ENCODE measurements around the gene KANSL2. TPM values are rescaled to one million over a fixed set of nuclear protein-coding genes. Genes with fewer than 3 reads are reported as not detected.

Gene KANSL2
- total and polyA plus RNA-seq, 2 of the 4 experiments (the other 2 are of a cell fraction), result 25.2 to 47.5 TPM

GRCh38 chr12:48691826-48692487 is 9.9 kb upstream of the KANSL2 start:
- H4K8ac ChIP-seq (ENCODE audit: low read depth in 2 of 2, low read length in 2 of 2), result no peak overlapping the region
- 0 out of 2 replicates have a peak, but pooled peaks cover 2% of the 10 kb centered on the region for H3K4me1 ChIP-seq (ENCODE audit: control insufficient read depth, insufficient read depth, low read length)
- DNase-seq (no peak), ATAC-seq (ENCODE audit: low read depth) (no peak)
- no peaks in the 10 kb centered on the region for H3K9me3 ChIP-seq (ENCODE audit: control insufficient read depth, insufficient read depth, low read length)
- no peak overlapping the region for H2AFZ ChIP-seq (replicated peaks; ENCODE audit: low read length, poor library complexity)
- CTCF ChIA-PET, result interaction anchor here (1.1 kb wide), 1 partner anchor 9 kb away, joined by 3 read pairs; no protein-coding TSS in a partner anchor
- no peak overlapping the region for H3K56ac ChIP-seq (ENCODE audit: extremely low read depth, insufficient read depth, low read length)
- no peak overlapping the region for H3K9ac ChIP-seq (ENCODE audit: low read depth, low read length)
- H4K91ac ChIP-seq (ENCODE audit: insufficient read depth, low read depth, low read length), result no peak overlapping the region
- no peak overlapping the region for H2BK120ac ChIP-seq (ENCODE audit: low read depth, low read length)
- BruUV-seq (replicated peaks), result TSS peak; percentile 5
- no peak overlapping the region for H2BK20ac ChIP-seq (ENCODE audit: low read depth, low read length)
- H3K18ac ChIP-seq (ENCODE audit: low read depth, low read length), result no peak overlapping the region
- intact Hi-C loops (cut with micrococcal nuclease), result no loop called here
- no peak overlapping the region; the same call in 1 of the 2 replicates for H3K4me2 ChIP-seq (ENCODE audit: low read depth, low read length)
- no peak overlapping the region for H2BK15ac ChIP-seq (ENCODE audit: low read depth, low read length)
- dilution Hi-C loops (cut with HindIII; ENCODE audit: low sequenced_read_pairs, unreplicated experiment), result no loop called here
- peaks cover 28 to 42% of the 10 kb centered on the region in 2 experiments for H3K79me1 ChIP-seq (ENCODE audit: low read depth in 1 of 2, low read length in 2 of 2)
- no peak overlapping the region for H3K4ac ChIP-seq (ENCODE audit: low read depth, low read length)
- H3K27me3 ChIP-seq (ENCODE audit: control insufficient read depth, insufficient read depth, low read length), result no peaks in the 10 kb centered on the region
- in situ Hi-C loops (cut with MboI; ENCODE audit: low sequenced_read_pairs), result no loop called here
- TF ChIP-seq ELK1 (IDR thresholded peaks at IDR 0.05; ENCODE audit: borderline replicate concordance, low read depth, low read length) (no peak), CHD1 (IDR thresholded peaks at IDR 0.05; ENCODE audit: low read depth, low read length) (no peak)
- WGBS, 2 experiments (ENCODE audit: extremely low coverage in 2 of 2, insufficient read length in 1 of 2), result no CpG with 5 or more reads among the region's 2 CpGs
- no peak overlapping the region for H2AK9ac ChIP-seq (replicated peaks; ENCODE audit: low read depth, low read length, poor library complexity)
- H2AK5ac ChIP-seq (ENCODE audit: low read depth, low read length), result no peak overlapping the region
- no peak overlapping the region for H3K14ac ChIP-seq (replicated peaks; ENCODE audit: low read depth, low read length)
- H4K20me1 ChIP-seq (ENCODE audit: insufficient read depth, low read length), result no peaks in the 10 kb centered on the region
- no peak overlapping the region for H3K27ac ChIP-seq (ENCODE audit: insufficient read depth, low read length)
- no peak overlapping the region for H4K5ac ChIP-seq (ENCODE audit: low read depth, low read length)
- no peak overlapping the region for H3K4me3 ChIP-seq (ENCODE audit: insufficient read depth, low read depth, low read length)
- no peak overlapping the region for H3K23ac ChIP-seq (ENCODE audit: low read depth, low read length)
- no peak overlapping the region for H2BK5ac ChIP-seq (ENCODE audit: low read depth, low read length, poor library complexity, severe bottlenecking)
- POLR2A ChIA-PET (ENCODE audit: unreplicated experiment), result interaction anchor here (1.0 kb wide), 1 partner anchor 9 kb away, joined by 3 read pairs; no protein-coding TSS in a partner anchor
- 0 out of 2 replicates have a peak, but pooled peaks cover 2% of the 10 kb centered on the region for H3K9me1 ChIP-seq (ENCODE audit: insufficient read depth, low read length)
- peaks cover 41% of the 10 kb centered on the region for H3K36me3 ChIP-seq (ENCODE audit: control insufficient read depth, insufficient read depth, low read length)

All from IMR-90 (cell line).